Epithelial cell of proximal tubule (primary cell): ENCODE results near the gene CACNG7. TPM values are rescaled to one million over a fixed set of nuclear protein-coding genes. Genes with fewer than 3 reads are reported as not detected.
A peak's percentile ranks its signal among the peaks of the same experiment; 100 is the strongest.

Experiments
- DNase-seq: peaks from one replicate; pipeline ENCODE4 v3.0.0-alpha.2; 2011; ENCODE audit warnings: low read depth
- H3K4me3 ChIP-seq: 2 replicates; pipeline ENCODE4 v1.5.1; 2011; ENCODE audit warnings: low read depth, mild to moderate bottlenecking, low read length
- CTCF ChIP-seq: conservative IDR thresholded peaks from 2 replicates; pipeline ENCODE4 v1.5.1; 2012; ENCODE audit warnings: low read depth, mild to moderate bottlenecking, low read length
- total RNA-seq: library from RNA; depleted of rRNA; stranded (reverse); fragments of >200 nt; gene quantifications from 2 replicates; pipeline ENCODE4 v1.2.3, GENCODE V29; 2015

Gene CACNG7
- total RNA-seq, 1 donor from 2014 or later: not detected

DNA sequence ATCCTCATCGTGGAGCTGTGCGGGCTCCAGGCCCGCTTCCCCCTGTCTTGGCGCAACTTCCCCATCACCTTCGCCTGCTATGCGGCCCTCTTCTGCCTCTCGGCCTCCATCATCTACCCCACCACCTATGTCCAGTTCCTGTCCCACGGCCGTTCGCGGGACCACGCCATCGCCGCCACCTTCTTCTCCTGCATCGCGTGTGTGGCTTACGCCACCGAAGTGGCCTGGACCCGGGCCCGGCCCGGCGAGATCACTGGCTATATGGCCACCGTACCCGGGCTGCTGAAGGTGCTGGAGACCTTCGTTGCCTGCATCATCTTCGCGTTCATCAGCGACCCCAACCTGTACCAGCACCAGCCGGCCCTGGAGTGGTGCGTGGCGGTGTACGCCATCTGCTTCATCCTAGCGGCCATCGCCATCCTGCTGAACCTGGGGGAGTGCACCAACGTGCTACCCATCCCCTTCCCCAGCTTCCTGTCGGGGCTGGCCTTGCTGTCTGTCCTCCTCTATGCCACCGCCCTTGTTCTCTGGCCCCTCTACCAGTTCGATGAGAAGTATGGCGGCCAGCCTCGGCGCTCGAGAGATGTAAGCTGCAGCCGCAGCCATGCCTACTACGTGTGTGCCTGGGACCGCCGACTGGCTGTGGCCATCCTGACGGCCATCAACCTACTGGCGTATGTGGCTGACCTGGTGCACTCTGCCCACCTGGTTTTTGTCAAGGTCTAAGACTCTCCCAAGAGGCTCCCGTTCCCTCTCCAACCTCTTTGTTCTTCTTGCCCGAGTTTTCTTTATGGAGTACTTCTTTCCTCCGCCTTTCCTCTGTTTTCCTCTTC, 35.1 kb upstream of the CACNG7 start:
- DNase-seq: no peak
- no peak overlapping the region for H3K4me3 ChIP-seq
- no peak for TF ChIP-seq CTCF

DNA sequence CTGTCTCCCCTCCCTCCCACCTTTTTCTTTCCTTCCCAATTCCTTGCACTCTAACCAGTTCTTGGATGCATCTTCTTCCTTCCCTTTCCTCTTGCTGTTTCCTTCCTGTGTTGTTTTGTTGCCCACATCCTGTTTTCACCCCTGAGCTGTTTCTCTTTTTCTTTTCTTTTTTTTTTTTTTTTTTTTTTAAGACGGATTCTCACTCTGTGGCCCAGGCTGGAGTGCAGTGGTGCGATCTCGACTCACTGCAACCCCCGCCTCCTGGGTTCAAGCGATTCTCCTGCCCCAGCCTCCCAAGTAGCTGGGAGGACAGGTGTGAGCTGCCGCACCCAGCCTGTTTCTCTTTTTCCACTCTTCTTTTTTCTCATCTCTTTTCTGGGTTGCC, 34.5 kb upstream of the CACNG7 start:
- no peak overlapping the region for H3K4me3 ChIP-seq
- TF ChIP-seq CTCF: no peak
- DNase-seq: no peak

GRCh38 chr19:53875602-53876325, 33.3 kb upstream of the CACNG7 start:
- DNase-seq: no peak
- H3K4me3 ChIP-seq: no peak overlapping the region
- no peak for TF ChIP-seq CTCF

GRCh38 chr19:53876651-53877224, 32.3 kb upstream of the CACNG7 start:
- H3K4me3 ChIP-seq: no peak overlapping the region
- TF ChIP-seq CTCF: no peak

DNA sequence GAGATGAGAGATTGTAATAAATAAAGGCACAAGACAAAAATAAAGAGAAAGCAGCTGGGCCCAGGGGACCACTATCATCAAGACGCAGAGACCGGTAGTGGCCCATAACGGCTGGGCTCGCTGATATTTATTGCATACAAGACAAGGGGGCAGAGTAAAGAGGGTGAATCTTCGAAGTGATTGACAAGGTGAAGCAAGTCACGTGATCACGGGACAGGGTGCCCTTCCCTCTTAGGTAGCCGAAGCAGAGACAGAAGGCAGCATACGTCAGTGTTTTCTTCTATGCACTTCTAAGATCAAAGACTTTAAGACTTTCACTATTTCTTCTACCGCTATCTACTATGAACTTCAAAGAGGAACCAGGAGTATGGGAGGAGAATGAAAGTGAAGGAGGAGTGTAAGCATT, 31.7 kb upstream of the CACNG7 start:
- DNase-seq: no peak
- H3K4me3 ChIP-seq: no peak overlapping the region
- TF ChIP-seq CTCF: no peak

More at GRCh38 chr19:53876651-53877224, 32.3 kb upstream of the CACNG7 start:
- DNase-seq: no peak

DNA sequence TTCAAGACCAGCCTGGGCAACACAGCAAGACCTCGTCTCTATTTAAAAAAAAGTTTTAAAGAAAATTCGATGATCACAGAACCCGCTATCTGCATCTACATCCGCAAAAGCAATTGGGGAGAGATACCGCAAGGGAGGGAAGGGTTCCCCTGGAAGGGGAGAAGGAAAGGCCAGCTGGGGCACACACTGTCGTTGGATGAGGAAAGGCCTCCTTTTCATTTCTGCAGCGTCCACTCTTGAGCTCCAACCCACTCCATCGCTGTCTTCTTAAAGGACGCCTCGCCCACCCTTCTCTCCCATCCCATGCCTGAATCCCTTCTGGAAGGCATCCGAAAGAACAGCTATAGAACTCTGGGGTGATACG, 30.3 kb upstream of the CACNG7 start:
- H3K4me3 ChIP-seq: peak overlapping the region; percentile 78
- TF ChIP-seq CTCF: no peak
- DNase-seq: no peak
